Activated T-cell treated with anti-CD3 and anti-CD28 coated beads for 4 hours (primary cell): ENCODE results near the gene SPAG4.

Experiments used
- DNase-seq: peaks from one replicate; pipeline ENCODE4 v3.0.0-alpha.2; 2020

Gene SPAG4

DNA sequence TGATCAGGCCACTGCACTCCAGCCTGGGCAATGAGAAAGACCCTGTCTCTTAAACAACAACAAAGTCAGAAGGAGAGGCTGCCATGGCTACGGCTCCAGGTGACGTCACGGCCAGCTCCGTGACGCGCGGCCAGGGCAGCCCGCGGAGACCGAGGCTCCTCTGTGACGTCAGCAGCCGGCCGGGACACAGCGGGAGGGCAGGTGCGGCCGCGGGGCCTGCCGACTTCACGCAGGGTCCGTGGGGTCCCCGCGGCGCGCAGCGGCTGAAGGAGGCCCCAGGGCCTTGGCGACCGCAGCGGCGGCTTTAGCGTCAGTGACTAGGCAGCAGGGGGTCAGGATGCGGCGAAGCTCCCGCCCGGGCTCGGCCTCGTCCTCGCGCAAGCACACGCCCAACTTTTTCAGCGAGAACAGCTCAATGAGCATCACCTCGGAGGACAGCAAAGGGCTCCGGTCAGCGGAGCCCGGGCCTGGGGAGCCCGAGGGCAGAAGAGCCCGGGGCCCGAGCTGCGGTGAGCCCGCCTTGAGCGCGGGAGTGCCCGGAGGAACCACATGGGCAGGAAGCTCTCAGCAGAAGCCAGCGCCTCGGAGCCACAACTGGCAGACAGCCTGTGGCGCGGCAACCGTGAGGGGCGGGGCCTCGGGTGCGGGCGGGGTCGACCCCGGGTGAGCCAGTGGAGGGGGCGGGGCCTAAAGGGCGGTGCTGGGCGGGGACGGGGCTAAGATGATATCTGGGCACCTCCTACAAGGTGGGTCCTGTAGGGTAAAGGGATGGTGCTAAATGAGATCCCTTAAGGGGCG lies at the start of gene SPAG4:
Gene SPAG4 (plus strand): TSS at position 163 of the 798 bp plus-strand sequence. CDS start 175 bp downstream, at position 338.
- peak; percentile 100 for DNase-seq

- no peak for DNase-seq
Measured at GRCh38 chr20:35568645-35569044, 47.0 kb upstream of the SPAG4 start.

DNA sequence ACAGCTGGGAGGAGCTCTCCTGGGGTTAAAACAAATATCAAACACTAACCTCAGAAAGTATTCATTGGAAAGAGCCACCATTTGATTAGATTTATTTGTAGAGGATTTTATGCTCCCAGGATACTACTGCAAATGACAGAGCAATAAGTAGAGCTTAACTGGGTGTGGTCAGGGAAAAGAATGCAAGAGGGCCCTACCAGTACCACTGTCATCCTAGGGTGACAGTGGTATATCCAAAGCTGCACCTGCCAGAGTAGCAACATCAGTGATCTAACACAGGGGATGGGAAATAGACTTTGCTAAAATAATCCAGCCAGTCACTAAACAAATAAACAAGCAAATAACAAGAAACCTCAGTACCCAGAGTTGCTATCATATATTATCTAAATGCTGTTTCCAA lies 44.1 kb upstream of the SPAG4 start:
- DNase-seq: no peak

DNA sequence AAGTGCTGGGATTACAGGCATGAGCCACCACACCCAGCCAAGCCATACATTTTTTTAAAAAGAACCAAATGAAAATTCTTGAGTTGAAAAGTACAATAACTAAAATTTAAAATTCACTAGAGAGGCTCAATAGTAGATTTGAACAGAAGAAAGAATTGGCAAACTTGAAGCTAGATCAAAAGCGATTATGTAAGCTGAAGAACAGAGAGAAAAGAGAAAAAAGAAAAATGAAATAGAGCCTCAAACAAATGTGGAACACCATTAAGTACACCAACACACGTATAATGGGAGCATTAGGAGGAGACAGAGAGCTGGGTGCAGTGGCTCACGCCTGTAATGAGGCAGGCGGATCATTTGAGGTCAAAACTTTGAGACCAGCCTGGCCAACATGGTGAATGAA lies 42.8 kb upstream of the SPAG4 start:
- no peak for DNase-seq

- DNase-seq: no peak
Measured at GRCh38 chr20:35575958-35576357, 39.7 kb upstream of the SPAG4 start.

- DNase-seq: no peak
Measured at GRCh38 chr20:35576816-35577215, 38.8 kb upstream of the SPAG4 start.

DNA sequence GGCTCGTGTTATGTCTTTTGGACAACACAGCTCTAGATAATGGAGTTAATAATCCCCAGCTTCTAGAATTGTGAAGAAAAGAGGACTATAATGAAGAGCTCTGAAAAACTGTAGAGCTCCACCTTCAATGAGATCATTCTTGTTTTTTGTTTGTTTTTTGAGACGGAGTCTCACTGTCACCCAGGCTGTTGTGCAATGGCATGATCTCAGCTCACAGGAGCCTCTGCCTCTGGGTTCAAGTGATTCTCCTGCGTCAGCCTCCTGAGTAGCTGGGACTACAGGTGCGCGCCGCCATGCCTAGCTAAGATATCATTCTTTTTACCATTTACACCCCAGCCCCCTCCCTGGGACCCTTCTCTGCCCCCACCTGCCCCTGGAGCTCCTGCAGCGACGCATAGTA lies 37.2 kb upstream of the SPAG4 start:
- DNase-seq: no peak

- DNase-seq: no peak
Measured at GRCh38 chr20:35579196-35579595, 36.4 kb upstream of the SPAG4 start.

DNA sequence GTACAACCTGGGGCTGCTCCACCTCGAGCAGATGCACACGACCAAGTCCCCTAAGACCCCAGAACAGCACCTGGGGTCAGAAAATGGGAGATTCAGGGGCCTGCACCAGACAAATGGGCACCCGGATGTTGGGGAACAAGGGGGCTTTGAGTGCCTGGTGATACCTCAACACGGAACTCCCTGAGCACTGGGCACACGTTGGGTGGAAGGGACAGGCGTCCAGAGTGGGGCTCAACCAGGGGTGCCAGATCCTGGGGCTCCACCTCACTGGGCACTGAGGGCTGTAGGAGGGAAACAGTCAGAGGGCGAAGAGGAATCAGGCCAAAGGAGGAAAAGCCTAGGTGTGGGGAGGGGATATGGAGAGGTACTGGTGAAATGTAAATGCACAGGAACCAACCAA lies 33.5 kb upstream of the SPAG4 start:
- DNase-seq: no peak

- DNase-seq: no peak
Measured at GRCh38 chr20:35582741-35583404, 32.8 kb upstream of the SPAG4 start.

GRCh38 chr20:35583636-35584560 lies 31.7 kb upstream of the SPAG4 start:
- no peak for DNase-seq

GRCh38 chr20:35586751-35587425 lies 28.7 kb upstream of the SPAG4 start:
- DNase-seq: no peak

- no peak for DNase-seq
Measured at GRCh38 chr20:35587436-35587835, 28.2 kb upstream of the SPAG4 start.

DNA sequence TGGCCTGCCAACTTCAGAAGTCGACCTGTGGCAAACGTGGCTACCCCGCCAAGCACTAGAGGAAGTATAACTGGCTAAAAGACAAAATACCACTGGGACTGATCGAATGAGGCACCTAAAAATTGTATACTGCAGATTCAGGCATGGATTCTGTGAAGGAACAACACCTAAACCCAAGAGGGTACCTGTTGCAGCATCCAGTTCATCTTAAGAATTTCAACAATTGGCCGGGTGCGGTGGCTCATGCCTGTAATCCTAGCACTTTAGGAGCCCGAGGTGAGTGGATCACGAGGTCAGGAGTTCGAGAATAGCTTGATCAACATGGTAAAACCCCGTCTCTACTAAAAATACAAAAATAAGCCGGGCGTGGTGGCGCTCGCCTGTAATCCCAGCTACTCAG lies 27.2 kb upstream of the SPAG4 start:
- DNase-seq: no peak

DNA sequence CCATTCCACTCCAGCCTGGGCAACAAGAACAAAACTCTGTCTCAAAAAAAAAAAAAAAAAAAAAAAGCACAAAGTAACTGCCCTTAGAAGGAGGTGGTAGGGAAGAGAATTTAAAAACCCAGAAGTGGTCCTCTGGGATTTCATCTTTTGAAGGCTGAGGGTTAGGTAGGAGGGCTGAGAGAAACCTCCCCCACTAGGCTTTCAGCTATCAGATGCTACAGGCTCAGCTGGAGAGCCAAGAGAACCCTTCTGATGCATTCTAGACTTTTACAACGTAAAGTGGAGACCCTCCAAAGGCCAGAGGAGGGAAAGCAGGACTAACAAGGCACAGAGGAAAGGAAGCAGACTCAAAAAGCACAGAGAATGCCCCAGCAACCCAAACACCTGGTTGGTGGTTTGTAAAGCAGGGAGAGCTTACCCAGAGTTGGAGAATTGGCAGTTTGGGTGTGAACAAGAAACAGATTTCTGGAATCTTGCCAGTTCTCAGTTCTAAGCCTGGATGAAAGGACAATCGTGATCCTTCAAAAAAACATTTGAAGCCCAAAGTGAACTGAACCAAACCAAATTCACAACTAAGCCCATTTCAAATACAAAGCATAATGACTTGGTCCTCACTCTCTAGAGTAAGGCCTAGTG lies 23.2 kb upstream of the SPAG4 start:
- no peak for DNase-seq

DNA sequence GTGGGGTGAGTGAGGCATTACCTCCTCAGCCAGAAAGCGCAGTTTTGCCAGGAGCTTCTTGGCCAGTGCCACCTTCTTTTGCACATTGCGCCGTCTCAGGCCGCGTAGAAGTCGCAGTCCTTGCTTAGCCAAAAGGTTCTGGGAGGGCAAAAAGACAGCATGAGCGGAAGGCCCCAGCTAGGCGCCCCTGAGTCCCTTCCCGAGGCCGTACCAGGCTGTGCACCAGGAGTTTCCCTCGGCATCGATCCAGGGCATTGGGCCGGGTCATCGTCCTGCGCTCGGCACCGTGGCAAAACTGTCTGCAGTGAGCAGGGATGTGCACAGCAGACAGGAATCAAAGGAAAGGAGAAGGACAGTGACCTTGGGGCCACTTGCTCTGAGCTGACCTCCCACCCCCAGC lies 20.2 kb upstream of the SPAG4 start:
- DNase-seq: no peak

DNA sequence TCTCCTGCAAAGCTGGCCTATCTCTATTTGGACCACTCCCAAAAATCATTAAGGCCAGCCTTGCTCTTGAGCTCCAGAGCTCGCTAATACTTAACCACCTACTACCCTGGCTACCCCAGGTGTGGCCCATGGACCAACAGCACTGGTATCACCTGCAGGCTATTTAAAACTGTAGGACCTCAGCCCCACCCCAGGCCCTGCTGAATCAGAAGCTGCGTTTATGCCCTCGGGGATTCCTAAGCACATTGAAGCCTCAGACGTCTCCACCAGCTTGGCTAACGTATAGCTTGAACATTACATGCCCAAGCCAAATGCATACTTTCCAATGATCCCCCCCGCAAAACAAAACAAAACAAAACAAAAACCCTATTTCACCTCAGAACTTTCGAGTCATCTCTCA lies 19.7 kb upstream of the SPAG4 start:
- DNase-seq: no peak

DNA sequence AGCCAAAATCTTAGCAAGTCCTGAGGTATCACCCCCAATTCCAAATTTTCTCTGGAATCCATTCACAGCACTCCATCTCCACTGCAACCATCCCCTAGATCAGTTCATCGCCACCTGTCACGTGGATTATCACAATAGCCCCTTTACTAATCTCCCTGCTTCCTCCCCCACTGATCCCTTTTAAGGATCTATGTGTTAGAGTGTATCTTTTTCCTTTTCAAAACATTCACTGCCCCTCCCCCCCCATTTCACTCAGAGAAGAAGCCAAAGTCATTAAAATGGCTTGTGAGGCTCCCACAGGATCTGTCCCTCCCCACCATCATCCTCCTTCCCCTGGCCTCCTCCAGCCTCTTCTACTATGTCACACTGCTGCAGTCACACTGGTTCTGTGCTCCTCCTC lies 18.4 kb upstream of the SPAG4 start:
- no peak for DNase-seq

DNA sequence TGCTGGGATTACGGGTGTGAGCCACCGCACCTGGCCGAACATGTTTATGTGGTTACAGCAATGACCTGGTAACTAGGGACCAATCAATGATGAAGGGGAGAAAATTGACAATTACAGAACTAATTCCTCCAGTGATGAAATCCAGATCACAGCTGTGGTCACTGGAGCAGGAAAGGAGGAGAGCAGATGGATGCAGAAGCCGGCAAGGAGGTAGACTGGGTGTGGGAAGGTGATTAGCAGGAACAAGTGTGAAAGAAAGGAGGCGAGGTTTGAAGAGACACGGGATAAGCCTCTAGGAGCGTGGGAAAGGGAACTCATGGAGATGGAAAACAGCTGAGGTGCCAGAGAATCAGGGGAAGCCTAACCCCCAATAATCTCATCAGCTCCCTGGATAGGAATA lies 17.2 kb upstream of the SPAG4 start:
- DNase-seq: no peak

GRCh38 chr20:35598899-35599775 lies 16.5 kb upstream of the SPAG4 start:
- no peak for DNase-seq

DNA sequence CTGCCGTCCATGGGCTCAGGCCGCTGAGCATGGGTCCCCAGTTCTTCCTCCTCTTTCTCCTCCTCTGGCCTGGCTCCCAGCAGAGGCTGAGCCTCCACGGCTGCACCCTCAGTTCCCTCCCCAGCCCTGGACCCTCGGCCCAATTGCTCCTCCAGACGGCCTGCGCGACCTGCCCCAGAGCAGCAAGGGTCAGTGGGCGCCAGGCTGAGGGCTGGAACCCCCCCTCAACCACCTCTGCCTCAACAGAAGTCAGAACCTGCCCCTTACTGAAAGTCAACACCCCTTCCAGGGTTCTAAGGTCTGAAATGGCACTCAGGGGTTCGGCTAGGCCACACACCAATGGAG lies 15.9 kb upstream of the SPAG4 start:
- DNase-seq: no peak
